Measurements from ENCODE around the gene AKAP1.

GRCh38 chr17:57115916-57116315, 30.9 kb downstream of the AKAP1 start:
- TF ChIP-seq, protein P1, sequence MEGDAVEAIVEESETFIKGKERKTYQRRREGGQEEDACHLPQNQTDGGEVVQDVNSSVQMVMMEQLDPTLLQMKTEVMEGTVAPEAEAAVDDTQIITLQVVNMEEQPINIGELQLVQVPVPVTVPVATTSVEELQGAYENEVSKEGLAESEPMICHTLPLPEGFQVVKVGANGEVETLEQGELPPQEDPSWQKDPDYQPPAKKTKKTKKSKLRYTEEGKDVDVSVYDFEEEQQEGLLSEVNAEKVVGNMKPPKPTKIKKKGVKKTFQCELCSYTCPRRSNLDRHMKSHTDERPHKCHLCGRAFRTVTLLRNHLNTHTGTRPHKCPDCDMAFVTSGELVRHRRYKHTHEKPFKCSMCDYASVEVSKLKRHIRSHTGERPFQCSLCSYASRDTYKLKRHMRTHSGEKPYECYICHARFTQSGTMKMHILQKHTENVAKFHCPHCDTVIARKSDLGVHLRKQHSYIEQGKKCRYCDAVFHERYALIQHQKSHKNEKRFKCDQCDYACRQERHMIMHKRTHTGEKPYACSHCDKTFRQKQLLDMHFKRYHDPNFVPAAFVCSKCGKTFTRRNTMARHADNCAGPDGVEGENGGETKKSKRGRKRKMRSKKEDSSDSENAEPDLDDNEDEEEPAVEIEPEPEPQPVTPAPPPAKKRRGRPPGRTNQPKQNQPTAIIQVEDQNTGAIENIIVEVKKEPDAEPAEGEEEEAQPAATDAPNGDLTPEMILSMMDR (conservative IDR thresholded peaks at IDR 0.05 in 1 of 2, IDR thresholded peaks at IDR 0.05 in 1 of 2; ENCODE audit: low read depth in 1 of 2, low read length in 2 of 2): no peak
- TF ChIP-seq EZH2 (IDR thresholded peaks at IDR 0.05; ENCODE audit: low read length, missing control alignments): no peak
